Gastrocnemius medialis (tissue), 4 donors: ENCODE results near the gene RYR2.

Experiments used
- POLR2A ChIP-seq, 2 donors: fragments of 450-650 bp; IDR thresholded peaks; one replicate each; pipeline ENCODE4 v1.6.1; 2017; ENCODE audit warnings: antibody characterized with exemption in 2 of 2, mild to moderate bottlenecking in 2 of 2, moderate library complexity in 2 of 2
- TF ChIP-seq, protein P1 (sequence below), 5 experiments: fragments of 450-650 bp in 3 of 5; fragments of 200-600 bp in 2 of 5; sonication (generic) in 2 of 5; IDR thresholded peaks in 4 of 5; conservative IDR thresholded peaks in 1 of 5; 1 replicate in 4 of 5; 2 replicates in 1 of 5; pipeline ENCODE4 v1.5.1; 2016 to 2019; ENCODE audit warnings: antibody characterized with exemption in 5 of 5, mild to moderate bottlenecking in 3 of 5, moderate library complexity in 3 of 5

DNA sequence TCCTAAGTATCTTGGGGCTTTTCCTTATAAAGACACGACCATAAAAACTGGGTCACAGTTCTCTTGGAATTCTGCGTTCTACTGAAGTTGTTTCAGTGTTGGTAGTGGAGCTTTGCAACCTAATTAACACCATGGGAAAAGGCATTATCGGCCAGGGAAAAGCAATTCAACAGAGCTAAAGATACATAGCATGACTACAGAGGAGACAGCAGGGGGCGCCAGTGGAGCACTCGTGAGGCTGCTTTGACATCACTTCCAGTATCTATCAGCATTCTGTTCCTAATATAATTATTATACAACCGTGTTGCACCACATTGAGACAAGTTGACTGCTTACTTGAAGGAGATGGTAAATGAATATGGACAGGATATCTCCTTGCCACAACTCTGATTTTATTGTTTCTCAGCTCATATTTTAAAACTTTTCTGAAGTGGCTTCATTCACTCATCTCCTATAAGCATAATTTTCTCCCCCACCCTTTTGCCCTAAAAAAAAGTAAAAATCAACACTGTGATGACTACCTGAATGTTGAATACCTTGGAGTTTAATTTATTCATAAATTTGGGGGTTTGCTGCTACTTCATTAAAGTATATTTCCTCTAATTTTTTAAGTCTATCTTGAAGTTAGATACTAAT, 809.3 kb downstream of the RYR2 start:
- TF ChIP-seq, protein P1, sequence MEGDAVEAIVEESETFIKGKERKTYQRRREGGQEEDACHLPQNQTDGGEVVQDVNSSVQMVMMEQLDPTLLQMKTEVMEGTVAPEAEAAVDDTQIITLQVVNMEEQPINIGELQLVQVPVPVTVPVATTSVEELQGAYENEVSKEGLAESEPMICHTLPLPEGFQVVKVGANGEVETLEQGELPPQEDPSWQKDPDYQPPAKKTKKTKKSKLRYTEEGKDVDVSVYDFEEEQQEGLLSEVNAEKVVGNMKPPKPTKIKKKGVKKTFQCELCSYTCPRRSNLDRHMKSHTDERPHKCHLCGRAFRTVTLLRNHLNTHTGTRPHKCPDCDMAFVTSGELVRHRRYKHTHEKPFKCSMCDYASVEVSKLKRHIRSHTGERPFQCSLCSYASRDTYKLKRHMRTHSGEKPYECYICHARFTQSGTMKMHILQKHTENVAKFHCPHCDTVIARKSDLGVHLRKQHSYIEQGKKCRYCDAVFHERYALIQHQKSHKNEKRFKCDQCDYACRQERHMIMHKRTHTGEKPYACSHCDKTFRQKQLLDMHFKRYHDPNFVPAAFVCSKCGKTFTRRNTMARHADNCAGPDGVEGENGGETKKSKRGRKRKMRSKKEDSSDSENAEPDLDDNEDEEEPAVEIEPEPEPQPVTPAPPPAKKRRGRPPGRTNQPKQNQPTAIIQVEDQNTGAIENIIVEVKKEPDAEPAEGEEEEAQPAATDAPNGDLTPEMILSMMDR (IDR thresholded peaks at IDR 0.05 in 4 of 5, conservative IDR thresholded peaks at IDR 0.05 in 1 of 5), result no peak
- no peak for TF ChIP-seq POLR2A (IDR thresholded peaks at IDR 0.05)
